HUES6 (cell line): Measurements from ENCODE around the gene SYT17.

ENCODE experiments used
- H3K27ac ChIP-seq: 2 replicates; pipeline ENCODE4 v1.7.0; 2013; ENCODE audit warnings: low read depth, mild to moderate bottlenecking, low read length, inconsistent platforms
- H3K27me3 ChIP-seq: 2 replicates; pipeline ENCODE4 v1.6.1; 2013; ENCODE audit warnings: low read length; ENCODE audit not compliant: control insufficient read depth, insufficient read depth
- H3K36me3 ChIP-seq: 2 replicates; pipeline ENCODE4 v1.6.1; 2013; ENCODE audit warnings: low read length; ENCODE audit not compliant: control insufficient read depth, insufficient read depth
- H3K4me1 ChIP-seq: 2 replicates; pipeline ENCODE4 v1.6.1; 2013; ENCODE audit warnings: low read length; ENCODE audit not compliant: control insufficient read depth, insufficient read depth
- H3K4me3 ChIP-seq: 2 replicates; pipeline ENCODE4 v1.5.1; 2013; ENCODE audit warnings: low read depth, low read length
- H3K9ac ChIP-seq: one replicate; pipeline ENCODE4 v1.6.1; 2013; ENCODE audit warnings: mild to moderate bottlenecking, low read length
- H3K9me3 ChIP-seq: 2 replicates; pipeline ENCODE4 v1.6.1; 2013; ENCODE audit warnings: low read depth, low read length; ENCODE audit not compliant: control insufficient read depth, insufficient read depth

SYT17 gene

DNA sequence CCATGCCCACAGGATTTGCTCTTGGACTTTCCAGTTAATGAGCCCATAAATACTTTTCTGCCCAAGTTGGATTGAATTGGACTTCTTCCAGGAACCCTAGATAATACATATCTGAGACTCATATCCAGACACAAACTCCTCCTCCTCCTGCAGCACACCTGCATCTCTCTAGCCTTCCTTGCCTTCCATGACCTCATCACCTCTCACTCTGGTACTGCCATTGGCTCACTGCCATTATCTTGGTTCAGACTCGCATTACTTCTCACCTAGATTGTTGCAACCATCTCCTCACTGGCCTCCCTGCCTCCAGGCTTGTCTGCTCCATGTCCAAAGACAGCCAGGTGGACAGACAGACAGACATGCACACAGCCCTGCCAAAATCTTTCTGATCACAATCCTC, 4.8 kb upstream of the SYT17 start:
- H3K36me3 ChIP-seq, result no peaks in the 10 kb centered on the region
- no peaks in the 10 kb centered on the region for H3K4me1 ChIP-seq

DNA sequence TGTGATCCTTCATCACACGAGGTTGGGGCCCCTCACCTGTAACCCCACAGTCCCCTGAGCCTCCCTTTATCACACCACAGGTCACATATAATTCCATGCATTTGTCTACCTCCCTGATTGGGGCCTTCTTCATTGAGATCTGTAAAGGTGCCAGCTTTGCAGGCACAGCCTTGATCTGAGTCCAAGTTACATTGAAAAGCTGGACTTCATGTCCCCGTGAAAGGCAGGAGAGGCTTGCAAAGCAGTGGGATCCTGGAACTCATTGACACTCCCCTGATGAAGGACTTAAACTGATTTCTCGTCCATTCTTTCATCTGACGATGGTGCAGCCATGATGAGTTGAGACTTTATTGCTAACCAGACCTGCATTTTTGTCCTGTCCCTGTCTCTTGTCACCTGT, 3.8 kb upstream of the SYT17 start:
- Histone ChIP-seq H3K36me3 (no peaks in the 10 kb centered on the region), H3K27ac (no peak overlapping the region), H3K9ac (no peak overlapping the region), H3K27me3 (peaks cover 10% of the 10 kb centered on the region), H3K4me3 (no peak overlapping the region), H3K9me3 (peaks cover 3% of the 10 kb centered on the region; the same call in 1 of the 2 replicates), H3K4me1 (peaks cover under 1% of the 10 kb centered on the region; the same call in 1 of the 2 replicates)

More for the DNA sequence above, 4.8 kb upstream of the SYT17 start:
- Histone ChIP-seq H3K9me3 (peaks cover 3% of the 10 kb centered on the region; the same call in 1 of the 2 replicates), H3K27me3 (no peaks in the 10 kb centered on the region; the same call in 1 of the 2 replicates), H3K4me3 (no peak overlapping the region), H3K27ac (no peak overlapping the region), H3K9ac (no peak overlapping the region)

DNA sequence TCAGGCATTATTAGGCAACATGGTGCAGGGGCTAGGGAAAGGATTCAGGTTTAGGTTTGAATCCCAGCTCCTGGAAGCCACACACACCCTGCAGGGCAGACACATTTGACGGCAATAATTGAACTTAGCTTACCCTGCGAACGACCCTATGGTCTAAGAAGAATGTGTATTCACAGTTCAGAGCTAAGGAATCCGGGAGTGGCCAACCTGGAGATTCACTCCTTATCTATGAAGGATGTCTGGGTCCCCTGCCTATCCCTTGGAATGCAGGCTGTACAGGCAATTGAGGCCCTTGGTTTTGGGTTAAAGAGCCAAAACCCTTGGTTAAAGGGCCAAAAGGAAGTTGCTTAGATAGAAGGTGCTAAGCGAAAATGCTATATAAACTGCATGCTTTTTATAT, 2.9 kb upstream of the SYT17 start:
- no peak overlapping the region for H3K9ac ChIP-seq
- H3K27ac ChIP-seq, result no peak overlapping the region

DNA sequence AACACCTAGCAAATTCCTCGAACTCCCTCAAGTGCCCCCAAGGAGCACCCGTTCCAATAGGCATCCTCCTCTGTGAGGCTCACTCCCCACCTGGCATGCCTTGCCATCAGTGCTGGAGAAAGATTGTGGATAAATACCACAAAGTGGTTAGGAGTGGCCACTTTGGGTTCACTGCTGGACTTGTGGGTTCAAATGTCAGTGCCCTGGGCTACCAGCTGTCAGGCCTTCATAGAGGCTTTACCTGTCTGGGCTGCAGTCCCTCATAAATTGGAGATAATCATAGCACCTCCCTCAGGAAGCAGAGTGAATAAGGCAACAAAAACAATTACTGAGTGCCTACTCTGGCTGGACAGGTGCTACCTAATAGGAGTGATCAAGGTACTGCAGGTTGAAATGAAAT, 1.5 kb upstream of the SYT17 start:
- Histone ChIP-seq H3K4me1 (peaks cover 3% of the 10 kb centered on the region; the same call in 1 of the 2 replicates), H3K27me3 (peaks cover 26% of the 10 kb centered on the region), H3K9me3 (peaks cover 3% of the 10 kb centered on the region; the same call in 1 of the 2 replicates), H3K36me3 (no peaks in the 10 kb centered on the region), H3K27ac (no peak overlapping the region), H3K9ac (no peak overlapping the region), H3K4me3 (no peak overlapping the region)

More for the DNA sequence above, 2.9 kb upstream of the SYT17 start:
- Histone ChIP-seq H3K4me1 (peaks cover 3% of the 10 kb centered on the region; the same call in 1 of the 2 replicates), H3K27me3 (peaks cover 19% of the 10 kb centered on the region), H3K9me3 (peaks cover 3% of the 10 kb centered on the region; the same call in 1 of the 2 replicates), H3K4me3 (no peak overlapping the region), H3K36me3 (no peaks in the 10 kb centered on the region)

DNA sequence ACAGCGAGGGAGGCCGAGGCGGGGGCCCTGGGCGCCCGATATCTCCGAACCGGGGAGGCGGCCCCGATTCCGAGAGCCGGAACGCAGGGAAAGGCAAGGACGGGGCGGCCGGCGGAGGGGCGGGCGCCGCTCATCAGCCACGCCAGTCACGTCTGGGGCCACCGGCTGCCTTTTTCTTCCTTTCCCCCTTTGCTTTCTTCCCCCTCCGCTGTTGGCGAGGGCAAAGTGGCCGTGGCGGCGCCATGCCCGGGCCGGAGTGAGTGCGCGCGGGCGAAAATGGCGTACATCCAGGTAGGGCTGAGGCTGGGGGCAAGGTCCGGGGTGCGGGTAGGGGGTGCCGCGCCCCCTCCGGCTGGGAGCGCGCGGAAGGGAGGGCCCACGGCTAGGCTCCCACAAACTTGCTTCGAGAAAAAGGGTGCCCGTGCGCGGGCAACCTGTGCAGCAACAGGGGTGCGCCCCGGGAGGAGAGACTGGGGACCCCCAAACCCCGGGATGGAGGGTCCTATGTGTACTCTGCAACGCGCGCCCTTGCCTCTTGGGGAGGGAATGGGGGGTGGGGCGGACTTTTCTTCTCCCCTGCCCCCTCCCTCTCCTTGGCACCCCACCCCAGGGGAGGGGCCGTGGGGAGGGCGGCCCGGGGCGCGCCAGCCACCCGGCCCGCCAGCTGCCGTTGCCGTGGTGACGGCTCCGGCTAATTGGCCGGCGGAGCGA, 486 bp downstream of the SYT17 start:
- peaks cover 26% of the 10 kb centered on the region for H3K27me3 ChIP-seq

DNA sequence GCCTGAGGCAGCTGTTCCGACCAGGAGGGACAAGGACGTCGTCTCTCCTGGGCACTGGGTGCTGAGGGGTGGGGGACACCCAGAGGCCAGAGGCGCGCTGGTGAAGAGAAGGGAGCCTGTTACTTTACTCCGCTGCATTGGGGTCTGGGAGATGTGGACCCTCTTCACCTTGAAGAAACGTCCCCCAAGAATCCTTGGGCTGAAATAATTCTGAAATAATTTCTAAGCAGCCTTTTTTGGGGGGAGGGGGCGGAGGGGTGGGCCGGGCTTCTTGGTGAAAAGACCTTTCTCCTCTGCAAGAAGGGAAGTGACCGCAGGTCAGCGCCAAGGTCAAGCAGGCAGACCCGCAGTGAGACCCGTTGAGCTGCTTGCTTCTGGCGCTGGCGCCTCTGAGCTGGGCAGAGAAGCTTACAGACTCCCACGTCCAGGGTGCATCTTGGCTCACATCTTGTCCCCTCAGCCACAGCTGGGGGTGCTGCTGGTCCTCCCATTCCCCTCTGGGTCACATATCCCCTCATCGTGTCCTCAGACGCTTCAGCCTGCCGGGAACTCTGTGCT, 1.1 kb downstream of the SYT17 start:
- Histone ChIP-seq H3K9ac (no peak overlapping the region), H3K27ac (no peak overlapping the region), H3K4me1 (peaks cover 3% of the 10 kb centered on the region; the same call in 1 of the 2 replicates), H3K27me3 (peaks cover 26% of the 10 kb centered on the region), H3K9me3 (no peaks in the 10 kb centered on the region), H3K36me3 (no peaks in the 10 kb centered on the region), H3K4me3 (peak overlapping the region; percentile 92)

More for the DNA sequence above, 486 bp downstream of the SYT17 start:
- no peak overlapping the region for H3K27ac ChIP-seq
- H3K9ac ChIP-seq, result peak overlapping the region; percentile 62
- peak overlapping the region; percentile 92 for H3K4me3 ChIP-seq
- peaks cover 3% of the 10 kb centered on the region; the same call in 1 of the 2 replicates for H3K4me1 ChIP-seq
- H3K9me3 ChIP-seq, result no peaks in the 10 kb centered on the region
- H3K36me3 ChIP-seq, result no peaks in the 10 kb centered on the region

DNA sequence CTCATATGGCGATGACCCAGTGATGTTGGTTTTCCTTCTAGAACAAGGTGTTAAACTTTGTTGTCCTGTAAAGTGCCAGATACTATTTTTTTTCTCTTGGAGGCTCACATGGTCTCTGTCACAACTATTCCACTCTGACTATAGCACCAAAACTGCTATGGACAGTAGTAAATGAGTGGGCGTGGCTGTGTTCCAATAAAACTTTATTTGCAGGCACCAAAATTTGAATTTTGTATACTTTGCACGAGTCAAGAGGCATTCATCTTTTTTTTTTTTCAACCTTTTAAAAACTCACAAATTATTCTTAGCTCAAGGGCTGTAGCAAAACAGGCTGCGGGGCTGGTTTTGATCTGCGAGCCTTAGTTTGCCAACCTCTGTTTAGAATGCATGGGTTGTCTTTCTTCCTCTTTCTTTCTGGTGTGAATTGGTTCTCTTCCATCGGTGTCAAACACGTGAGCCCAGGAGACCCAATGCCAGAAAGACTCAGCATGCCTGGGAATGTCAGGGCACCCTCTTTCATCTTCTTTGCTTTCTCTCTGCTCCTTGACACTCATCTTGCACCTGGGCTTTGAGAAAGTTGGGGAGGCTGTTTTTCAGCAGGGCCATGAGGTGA, 2.1 kb downstream of the SYT17 start:
- peaks cover 3% of the 10 kb centered on the region; the same call in 1 of the 2 replicates for H3K4me1 ChIP-seq
- peaks cover 26% of the 10 kb centered on the region for H3K27me3 ChIP-seq
- H3K9ac ChIP-seq, result no peak overlapping the region

DNA sequence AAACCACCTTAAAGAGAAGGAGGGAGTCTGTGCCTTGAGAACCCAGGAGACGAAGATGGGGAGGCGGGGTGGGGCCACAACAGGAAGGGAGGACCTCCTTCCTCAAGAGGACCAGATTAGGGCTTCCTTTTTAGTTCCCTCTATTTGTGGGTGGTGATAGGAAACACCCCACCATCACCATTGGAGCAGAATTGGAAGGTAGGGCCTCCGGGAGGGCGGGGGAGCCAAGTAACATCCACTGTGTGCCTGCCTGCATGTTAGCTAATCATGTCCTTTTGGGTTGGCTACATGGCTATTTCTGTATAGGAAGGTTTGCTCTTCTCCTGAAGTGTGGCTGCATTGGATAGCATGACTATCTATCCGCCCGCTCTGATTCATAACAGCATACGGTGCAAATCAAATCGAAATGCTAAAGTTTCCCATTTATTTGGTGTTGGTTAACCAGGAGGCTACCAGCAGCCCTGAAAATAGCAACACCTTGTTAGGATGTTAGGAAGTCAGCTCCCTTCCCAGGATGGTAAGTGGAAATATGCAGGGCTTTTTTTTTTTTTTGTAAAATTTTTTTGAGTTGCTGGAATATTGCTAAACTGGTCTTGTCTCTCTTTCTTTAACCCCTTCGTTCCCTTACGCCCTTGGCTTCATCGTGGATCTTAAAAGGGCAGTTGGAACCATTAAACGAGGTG, 4.2 kb downstream of the SYT17 start:
- no peaks in the 10 kb centered on the region for H3K36me3 ChIP-seq
- peaks cover 26% of the 10 kb centered on the region for H3K27me3 ChIP-seq
- no peak overlapping the region for H3K4me3 ChIP-seq
- H3K9me3 ChIP-seq, result no peaks in the 10 kb centered on the region
- peaks cover 3% of the 10 kb centered on the region; the same call in 1 of the 2 replicates for H3K4me1 ChIP-seq
- H3K9ac ChIP-seq, result no peak overlapping the region
- no peak overlapping the region for H3K27ac ChIP-seq

More for the DNA sequence above, 2.1 kb downstream of the SYT17 start:
- no peak overlapping the region for H3K4me3 ChIP-seq
- no peaks in the 10 kb centered on the region for H3K36me3 ChIP-seq
- H3K9me3 ChIP-seq, result no peaks in the 10 kb centered on the region
- no peak overlapping the region for H3K27ac ChIP-seq

DNA sequence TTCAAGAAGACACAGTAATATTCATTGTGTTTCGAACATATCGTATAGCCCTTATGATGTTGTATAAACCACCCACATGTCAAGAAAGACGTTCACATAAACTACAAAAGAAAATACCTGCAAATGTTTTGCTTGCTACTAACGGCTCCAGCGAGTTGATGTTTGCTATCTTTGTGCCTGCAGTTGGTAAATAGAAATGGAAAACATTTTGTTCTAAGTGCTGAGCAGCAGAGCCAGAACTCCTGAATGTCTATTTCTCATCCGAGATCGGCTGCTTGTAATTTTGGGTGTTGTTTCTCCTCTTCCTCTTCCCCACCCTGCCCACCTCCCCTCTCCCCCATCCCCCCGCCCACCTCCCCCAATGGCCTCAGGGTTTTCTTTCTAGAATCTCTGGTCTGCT, 5.0 kb downstream of the SYT17 start:
- peaks cover 26% of the 10 kb centered on the region for H3K27me3 ChIP-seq
- H3K4me1 ChIP-seq, result peaks cover 3% of the 10 kb centered on the region; the same call in 1 of the 2 replicates
- H3K36me3 ChIP-seq, result no peaks in the 10 kb centered on the region
- H3K4me3 ChIP-seq, result no peak overlapping the region
- no peak overlapping the region for H3K9ac ChIP-seq
- H3K9me3 ChIP-seq, result no peaks in the 10 kb centered on the region
- no peak overlapping the region for H3K27ac ChIP-seq

DNA sequence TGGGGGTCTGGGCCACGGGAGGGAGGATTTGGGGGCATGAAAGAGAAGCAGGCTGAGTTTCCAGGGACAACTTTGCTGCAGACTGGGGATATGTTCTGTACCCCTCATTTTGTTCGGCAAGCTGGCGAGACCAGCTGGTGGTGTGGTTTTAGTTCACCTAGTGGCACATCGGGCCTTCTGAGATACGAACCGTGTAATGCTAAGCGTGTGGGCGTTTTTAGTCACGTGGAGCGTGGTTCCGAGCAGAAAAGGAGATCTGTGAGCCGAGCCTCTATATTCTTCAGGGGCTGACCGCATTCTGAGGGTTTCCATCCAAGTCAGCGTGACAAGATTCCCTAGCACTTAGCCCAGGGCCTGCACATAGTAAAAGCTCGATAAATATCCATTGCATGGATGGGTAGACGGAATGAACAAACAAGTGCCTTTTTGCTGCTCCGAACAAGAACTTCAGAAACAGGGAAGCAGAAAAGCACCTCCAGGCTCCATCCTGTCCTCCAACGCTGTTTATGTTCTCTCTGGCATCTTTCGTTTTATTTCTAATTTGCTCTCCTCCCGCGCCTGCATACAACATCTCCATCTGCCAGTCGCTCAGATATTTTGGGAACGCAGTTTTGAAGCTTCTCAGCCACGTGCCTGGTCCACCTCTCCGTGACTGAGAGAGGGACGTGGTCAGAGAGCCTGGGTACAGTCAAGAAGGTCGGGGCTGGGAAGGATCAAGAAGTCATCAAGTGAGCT, 5.8 kb downstream of the SYT17 start:
- no peak overlapping the region for H3K27ac ChIP-seq
- H3K4me3 ChIP-seq, result no peak overlapping the region
- no peaks in the 10 kb centered on the region for H3K9me3 ChIP-seq
- H3K9ac ChIP-seq, result no peak overlapping the region
- no peaks in the 10 kb centered on the region for H3K36me3 ChIP-seq
- H3K4me1 ChIP-seq, result peaks cover 3% of the 10 kb centered on the region; the same call in 1 of the 2 replicates
- peaks cover 20% of the 10 kb centered on the region for H3K27me3 ChIP-seq
